Calu3 (cell line): Measurements from ENCODE around the gene SPIN2A. TPM values are rescaled to one million over a fixed set of nuclear protein-coding genes. Genes with fewer than 3 reads are reported as not detected.
"Not testable (repeated sequence)": the region's sequence is repeated elsewhere in the genome, so short reads cannot be mapped to it uniquely, and the experiment has no call there.

Source experiments
- BruUV-seq: library from RNA; stranded (reverse); fragments of 400-500 nt; replicated peaks from 2 replicates; lab custom pipeline; 2021; lab: Mats Ljungman, UMichigan
- CTCF ChIA-PET: fragments of 300-600 bp; sonication (Branson Sonifier 250); formaldehyde crosslinking; loops from one replicate; lab custom pipeline; 2022; ENCODE audit warnings: antibody characterized with exemption; lab: Charles Lee
- DNase-seq: peaks from one replicate; pipeline ENCODE4 v3.0.0; 2022
- H3K27ac Mint-ChIP-seq: one replicate; pipeline ENCODE4 v1.8.0; 2022; ENCODE audit warnings: mixed read lengths; ENCODE audit not compliant: unreplicated experiment
- H3K27me3 Mint-ChIP-seq: one replicate; pipeline ENCODE4 v1.8.0; 2022; ENCODE audit warnings: mixed read lengths; ENCODE audit not compliant: unreplicated experiment
- H3K36me3 Mint-ChIP-seq: one replicate; pipeline ENCODE4 v1.8.0; 2022; ENCODE audit warnings: mild to moderate bottlenecking, moderate library complexity, mixed read lengths; ENCODE audit not compliant: insufficient read depth, unreplicated experiment
- H3K4me1 Mint-ChIP-seq: one replicate; pipeline ENCODE4 v1.8.0; 2022; ENCODE audit warnings: mild to moderate bottlenecking, low read depth, mixed read lengths; ENCODE audit not compliant: unreplicated experiment
- H3K4me3 Mint-ChIP-seq: one replicate; pipeline ENCODE4 v1.8.0; 2022; ENCODE audit warnings: mild to moderate bottlenecking, low read depth, moderate library complexity, mixed read lengths; ENCODE audit not compliant: unreplicated experiment
- H3K9me3 Mint-ChIP-seq: one replicate; pipeline ENCODE4 v1.8.0; 2022; ENCODE audit warnings: low read depth, mixed read lengths; ENCODE audit not compliant: unreplicated experiment
- intact Hi-C: fragments of 100-400 bp; cut with micrococcal nuclease; formaldehyde crosslinking; loops from one replicate; pipeline ENCODE4 v1.10.0; 2022; ENCODE audit not compliant: unreplicated experiment
- total RNA-seq: library from RNA; stranded (reverse); gene quantifications from 2 replicates; pipeline ENCODE4 v1.2.3, GENCODE V29; 2022
- TF ChIP-seq, protein P1 (sequence below): fragments of 200-600 bp; IDR thresholded peaks from one replicate; pipeline ENCODE4 v1.8.0; 2022; ENCODE audit warnings: antibody characterized with exemption; ENCODE audit not compliant: unreplicated experiment

Gene SPIN2A
- total RNA-seq, 1 experiment from 2014 or later = 1.6 TPM

DNA sequence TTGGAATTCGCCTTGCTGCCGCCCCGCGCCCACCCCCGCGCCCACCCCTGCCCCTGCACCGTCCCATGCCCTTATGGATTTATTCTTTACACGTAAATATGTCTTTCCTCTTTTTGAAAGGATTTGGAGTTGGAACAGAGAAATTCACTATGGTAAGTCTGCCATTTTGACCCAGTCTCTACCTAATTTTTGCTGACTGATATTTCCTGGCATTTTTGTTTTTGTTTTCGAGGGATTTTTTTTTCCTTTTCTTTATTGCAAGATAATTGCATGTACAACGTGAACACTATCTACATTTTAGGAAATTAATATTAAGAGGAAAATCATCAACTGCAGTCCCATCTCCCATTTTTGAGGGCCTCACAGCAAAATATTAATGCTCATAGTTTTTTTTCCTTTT is 15.4 kb downstream of the SPIN2A start:
- DNase-seq = no peak
- CTCF ChIA-PET = no interaction called here
- peak overlapping the region; percentile 94 for H3K27ac Mint-ChIP-seq
- no peaks in the 10 kb centered on the region for H3K4me1 Mint-ChIP-seq
- H3K9me3 Mint-ChIP-seq = no peaks in the 10 kb centered on the region
- TF ChIP-seq, protein P1, sequence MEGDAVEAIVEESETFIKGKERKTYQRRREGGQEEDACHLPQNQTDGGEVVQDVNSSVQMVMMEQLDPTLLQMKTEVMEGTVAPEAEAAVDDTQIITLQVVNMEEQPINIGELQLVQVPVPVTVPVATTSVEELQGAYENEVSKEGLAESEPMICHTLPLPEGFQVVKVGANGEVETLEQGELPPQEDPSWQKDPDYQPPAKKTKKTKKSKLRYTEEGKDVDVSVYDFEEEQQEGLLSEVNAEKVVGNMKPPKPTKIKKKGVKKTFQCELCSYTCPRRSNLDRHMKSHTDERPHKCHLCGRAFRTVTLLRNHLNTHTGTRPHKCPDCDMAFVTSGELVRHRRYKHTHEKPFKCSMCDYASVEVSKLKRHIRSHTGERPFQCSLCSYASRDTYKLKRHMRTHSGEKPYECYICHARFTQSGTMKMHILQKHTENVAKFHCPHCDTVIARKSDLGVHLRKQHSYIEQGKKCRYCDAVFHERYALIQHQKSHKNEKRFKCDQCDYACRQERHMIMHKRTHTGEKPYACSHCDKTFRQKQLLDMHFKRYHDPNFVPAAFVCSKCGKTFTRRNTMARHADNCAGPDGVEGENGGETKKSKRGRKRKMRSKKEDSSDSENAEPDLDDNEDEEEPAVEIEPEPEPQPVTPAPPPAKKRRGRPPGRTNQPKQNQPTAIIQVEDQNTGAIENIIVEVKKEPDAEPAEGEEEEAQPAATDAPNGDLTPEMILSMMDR = no peak
- no TSS peak for BruUV-seq
- intact Hi-C loops = loop anchor here (5.0 kb wide), 1 partner anchor 125 kb away; the partner anchor contains the start of gene SPIN3
- no peaks in the 10 kb centered on the region for H3K27me3 Mint-ChIP-seq
- peaks cover 15% of the 10 kb centered on the region for H3K36me3 Mint-ChIP-seq
- H3K4me3 Mint-ChIP-seq = peak overlapping the region; percentile 94

DNA sequence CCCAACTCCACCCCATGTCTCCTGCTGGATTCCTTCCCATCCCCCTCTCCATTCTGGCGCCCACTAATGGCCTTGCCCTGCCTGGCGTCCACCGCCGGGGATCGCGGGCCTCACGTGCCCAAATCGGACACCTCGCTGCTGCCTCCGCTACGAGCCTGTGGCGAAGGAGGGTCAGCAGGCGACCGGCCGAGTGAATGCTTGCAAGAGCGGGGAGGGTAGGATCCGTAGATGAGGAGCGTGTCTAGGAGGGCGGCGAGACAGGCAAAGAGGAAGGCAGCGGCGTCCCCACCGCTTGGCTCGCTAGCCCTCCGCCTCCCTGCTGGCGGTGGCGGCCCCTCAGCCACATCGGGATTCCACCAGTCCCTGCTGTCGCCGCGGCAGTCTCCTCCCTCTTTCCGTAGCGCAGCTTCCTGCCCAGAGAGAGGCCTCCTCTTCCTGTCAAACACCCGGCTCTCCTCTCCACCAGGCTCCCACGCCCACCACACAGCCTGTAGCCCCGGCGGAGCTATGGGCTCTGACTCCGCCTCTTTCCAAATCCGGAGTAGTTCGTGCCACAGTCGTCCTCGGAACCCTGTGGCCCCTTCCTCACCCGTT is 15.9 kb downstream of the SPIN2A start, which contains the start of gene SPIN2B:
Gene SPIN2B, minus strand, starts transcription at position 387 of the 594 bp plus-strand sequence.
- intact Hi-C loops = loop anchor here (5.0 kb wide), 1 partner anchor 124 kb away; the partner anchor contains the start of gene SPIN3
- TF ChIP-seq, protein P1 = no peak
- Mint-ChIP-seq H3K4me3 (peak within 1 kb of the TSS; percentile 94), H3K27me3 (no peaks in the 10 kb centered on the region), H3K36me3 (peaks cover 15% of the 10 kb centered on the region), H3K9me3 (no peaks in the 10 kb centered on the region), H3K27ac (peak within 1 kb of the TSS; percentile 94), H3K4me1 (no peaks in the 10 kb centered on the region)
- BruUV-seq = no TSS peak
- CTCF ChIA-PET = no interaction called here
- peak; percentile 81 for DNase-seq

DNA sequence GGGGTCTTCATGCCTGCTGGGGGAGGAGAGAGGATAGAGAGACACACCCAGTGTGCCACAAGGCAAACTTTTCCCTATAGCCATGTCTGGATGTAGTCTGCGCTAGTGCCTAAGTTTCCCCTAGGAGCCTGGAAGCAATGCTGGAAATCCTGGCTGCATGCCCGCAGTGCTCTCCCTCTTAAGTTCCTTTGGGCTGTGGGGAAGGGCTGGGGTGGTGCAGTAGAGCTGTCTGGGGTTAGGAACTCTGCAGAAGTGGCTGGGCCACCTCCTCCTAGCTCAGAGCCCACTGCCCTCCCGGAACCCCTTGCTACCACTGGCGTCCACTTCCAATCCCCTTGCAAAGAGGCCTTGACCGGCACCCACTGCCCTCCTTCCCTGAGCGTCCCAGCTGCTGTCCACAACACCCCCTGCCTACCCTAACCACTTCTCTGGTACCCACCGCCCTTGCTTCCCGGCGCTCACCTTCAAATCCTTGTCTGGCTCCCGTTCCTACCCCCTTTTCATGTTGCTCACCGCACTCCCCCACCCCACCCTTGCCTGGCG is 16.5 kb downstream of the SPIN2A start:
- Mint-ChIP-seq H3K36me3 (peaks cover 15% of the 10 kb centered on the region), H3K27ac (peak overlapping the region; percentile 94), H3K4me3 (peak overlapping the region; percentile 94)
- BruUV-seq, CTCF ChIA-PET, H3K4me1 Mint-ChIP-seq, DNase-seq, H3K9me3 Mint-ChIP-seq, H3K27me3 Mint-ChIP-seq: not testable (repeated sequence)
- intact Hi-C loops = loop anchor here (5.0 kb wide), 1 partner anchor 123 kb away; the partner anchor contains the start of gene SPIN3

DNA sequence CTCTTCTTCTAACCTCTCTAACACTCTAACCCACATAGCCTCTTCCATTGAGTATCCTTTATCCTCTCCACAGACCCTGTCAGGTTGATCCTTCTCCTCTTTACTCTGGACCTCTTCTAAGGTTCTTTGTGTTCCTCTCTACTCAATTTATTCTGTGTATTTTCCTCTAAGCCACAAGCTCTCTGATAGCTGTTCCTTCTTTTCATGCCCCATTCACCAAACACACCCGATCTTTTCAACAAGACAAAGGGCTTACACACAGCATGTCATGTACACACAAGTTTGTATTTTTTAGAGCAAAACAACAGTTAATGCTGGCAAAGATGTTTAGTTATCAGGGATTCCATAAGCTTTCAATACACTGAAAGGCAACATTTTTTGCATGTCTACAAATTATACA is 17.8 kb downstream of the SPIN2A start:
- Mint-ChIP-seq H3K4me3 (no peak overlapping the region), H3K9me3 (no peaks in the 10 kb centered on the region), H3K36me3 (peaks cover 15% of the 10 kb centered on the region), H3K4me1 (no peaks in the 10 kb centered on the region), H3K27me3 (no peaks in the 10 kb centered on the region), H3K27ac (no peak overlapping the region)
- DNase-seq = no peak
- intact Hi-C loops = no loop called here
- TF ChIP-seq, protein P1 = no peak
- CTCF ChIA-PET = no interaction called here
- BruUV-seq = no TSS peak

DNA sequence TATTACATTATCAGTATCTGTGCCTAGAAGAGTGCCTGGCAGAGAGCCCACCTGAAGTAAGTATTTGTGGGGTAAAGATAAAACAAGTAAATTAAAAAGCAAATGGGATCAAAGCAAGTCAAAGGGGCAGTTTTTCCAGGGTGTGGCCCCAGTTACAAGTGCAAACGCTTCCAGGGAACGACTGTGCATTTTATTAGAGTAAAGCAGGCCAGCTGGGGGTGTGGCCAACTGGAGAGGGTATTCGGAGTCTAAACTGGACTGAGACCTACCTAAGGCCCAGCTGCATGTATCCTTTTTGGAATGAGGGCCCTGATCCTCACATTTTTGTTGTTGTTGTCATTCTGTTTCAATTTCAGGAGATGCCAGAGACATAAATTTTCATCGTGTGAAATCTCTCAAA is 19.6 kb downstream of the SPIN2A start:
- H3K27ac Mint-ChIP-seq, H3K27me3 Mint-ChIP-seq, CTCF ChIA-PET, BruUV-seq, intact Hi-C loops, H3K4me3 Mint-ChIP-seq, DNase-seq, H3K9me3 Mint-ChIP-seq, H3K4me1 Mint-ChIP-seq: not testable (repeated sequence)
- peaks cover 15% of the 10 kb centered on the region for H3K36me3 Mint-ChIP-seq
